Endothelial cell of umbilical vein (primary cell): ENCODE results near the gene CHST3. TPM values are rescaled to one million over a fixed set of nuclear protein-coding genes. Genes with fewer than 3 reads are reported as not detected.

Experiments
- BruUV-seq: library from RNA; stranded (reverse); fragments of 400-500 nt; replicated peaks from 2 replicates; lab custom pipeline; 2021; lab: Mats Ljungman, UMichigan
- CTCF ChIA-PET: fragments of 300-600, 350-600 bp; sonication (Branson Sonifier 250); formaldehyde crosslinking; loops from one replicate; lab custom pipeline; 2021; ENCODE audit warnings: antibody characterized with exemption, inconsistent platforms; lab: Charles Lee
- POLR2A ChIA-PET: fragments of 300-600, 350-600 bp; sonication (Branson Sonifier 250); formaldehyde crosslinking; loops from one replicate; lab custom pipeline; 2021; ENCODE audit warnings: antibody characterized with exemption, inconsistent platforms; lab: Charles Lee
- DNase-seq: peaks from one replicate; pipeline ENCODE4 v3.0.0-alpha.2; 2011; ENCODE audit warnings: low read depth, low spot score
- FAIRE-seq: peaks from 2 replicates; lab custom pipeline; 2011; peaks lifted over from hg19 to GRCh38; lab: Jason Lieb, UNC
- H2AFZ ChIP-seq: 2 replicates; pipeline ENCODE4 v1.6.0; 2012; ENCODE audit warnings: low read depth, low read length, control low read depth, inconsistent platforms
- H3K27ac ChIP-seq: 2 replicates; pipeline ENCODE4 v1.5.1; 2011; ENCODE audit warnings: low read depth, mild to moderate bottlenecking, control low read depth, low read length, moderate library complexity; ENCODE audit not compliant: insufficient read depth
- H3K27me3 ChIP-seq, 2 experiments: 2 replicates each; pipeline versions ENCODE4 v1.6.0 to v1.6.1; 2011; ENCODE audit warnings: low read length in 2 of 2, mixed read lengths in 1 of 2; ENCODE audit not compliant: control insufficient read depth in 2 of 2, insufficient read depth in 2 of 2
- H3K36me3 ChIP-seq, 2 experiments: 2 replicates in 1 of 2; 3 replicates in 1 of 2; pipeline ENCODE4 v1.5.1; 2011; ENCODE audit warnings: low read length in 2 of 2, mild to moderate bottlenecking in 1 of 2, moderate library complexity in 1 of 2; ENCODE audit not compliant: control insufficient read depth in 2 of 2, insufficient read depth in 2 of 2; ENCODE audit errors: extremely low read depth in 1 of 2
- H3K4me1 ChIP-seq: 3 replicates; pipeline ENCODE4 v1.5.1; 2011; ENCODE audit warnings: mild to moderate bottlenecking, low read length; ENCODE audit not compliant: control insufficient read depth, insufficient read depth; ENCODE audit errors: extremely low read depth
- H3K4me2 ChIP-seq: 2 replicates; pipeline ENCODE4 v1.6.1; 2011; ENCODE audit warnings: low read length, control low read depth, mixed read lengths; ENCODE audit not compliant: insufficient read depth
- H3K4me3 ChIP-seq, 3 experiments: fragments of 200-600 bp in 1 of 3; sonication (generic), shearing (Covaris generic) in 1 of 3; replicated peaks in 1 of 3; 2 replicates each; pipeline ENCODE4 v1.5.1; 2011 to 2016; ENCODE audit warnings: control low read depth in 3 of 3, low read length in 3 of 3, mild to moderate bottlenecking in 2 of 3, inconsistent platforms in 1 of 3, low read depth in 1 of 3, moderate library complexity in 1 of 3; ENCODE audit not compliant: insufficient read depth in 1 of 3
- H3K79me2 ChIP-seq: 2 replicates; pipeline ENCODE4 v1.6.0; 2012; ENCODE audit warnings: low read length, inconsistent platforms; ENCODE audit not compliant: control insufficient read depth, insufficient read depth
- H3K9ac ChIP-seq: replicated peaks from 2 replicates; pipeline ENCODE3; 2011; ENCODE audit warnings: low read length, control low read depth; ENCODE audit not compliant: insufficient read depth; ENCODE audit errors: extremely low read depth
- H3K9me1 ChIP-seq: replicated peaks from 3 replicates; pipeline ENCODE4 v1.6.0; 2011; ENCODE audit warnings: mild to moderate bottlenecking, low read length; ENCODE audit not compliant: control insufficient read depth, insufficient read depth; ENCODE audit errors: extremely low read depth
- H3K9me3 ChIP-seq: replicated peaks from 2 replicates; pipeline ENCODE4 v1.5.1; 2012; ENCODE audit warnings: low read length, inconsistent platforms; ENCODE audit not compliant: control insufficient read depth, insufficient read depth
- H4K20me1 ChIP-seq: replicated peaks from 2 replicates; pipeline ENCODE3; 2011; ENCODE audit warnings: mild to moderate bottlenecking, low read length; ENCODE audit not compliant: control insufficient read depth, insufficient read depth; ENCODE audit errors: extremely low read depth
- EZH2 ChIP-seq: IDR thresholded peaks from 2 replicates; pipeline ENCODE4 v1.6.1; 2012; ENCODE audit warnings: borderline replicate concordance, low read depth, mild to moderate bottlenecking, moderate library complexity, low read length, inconsistent platforms; ENCODE audit not compliant: severe bottlenecking
- FOS ChIP-seq: IDR thresholded peaks from 2 replicates; pipeline ENCODE4 v1.6.1; 2011; ENCODE audit warnings: mild to moderate bottlenecking, low read length, moderate library complexity, borderline replicate concordance; ENCODE audit not compliant: insufficient read depth
- GATA2 ChIP-seq: IDR thresholded peaks from 2 replicates; pipeline ENCODE4 v1.7.0; 2011; ENCODE audit warnings: low read depth, mild to moderate bottlenecking, moderate library complexity, mixed read lengths, low read length; ENCODE audit not compliant: insufficient read length, insufficient read depth
- JUN ChIP-seq: IDR thresholded peaks from 2 replicates; pipeline ENCODE4 v1.6.1; 2011; ENCODE audit warnings: borderline replicate concordance, low read depth; ENCODE audit not compliant: insufficient read length, insufficient read depth
- MAX ChIP-seq: IDR thresholded peaks from 2 replicates; pipeline ENCODE4 v1.6.1; 2011; ENCODE audit not compliant: insufficient read depth, insufficient read length
- MYC ChIP-seq: IDR thresholded peaks from one replicate; pipeline ENCODE4 v1.6.1; 2011; ENCODE audit warnings: mild to moderate bottlenecking, low read depth, low read length
- POLR2A ChIP-seq: IDR thresholded peaks from 2 replicates; pipeline ENCODE4 v1.6.1; 2012; ENCODE audit warnings: low read depth, mild to moderate bottlenecking, control low read depth, low read length
- POLR2AphosphoS5 ChIP-seq: IDR thresholded peaks from 2 replicates; pipeline ENCODE4 v1.6.1; 2012; ENCODE audit warnings: low read depth, mild to moderate bottlenecking, control low read depth, low read length, moderate library complexity; ENCODE audit not compliant: insufficient read depth
- dilution Hi-C: fragments of 300-500 bp; cut with MboI; formaldehyde crosslinking; loops from one replicate; pipeline ENCODE4 v1.15.0; 2019; ENCODE audit warnings: low sequenced_read_pairs; ENCODE audit not compliant: extremely low pct_ligation_motif_present
- intact Hi-C: fragments of 100-400 bp; cut with micrococcal nuclease; formaldehyde crosslinking; loops from one replicate; pipeline ENCODE4 v1.10.0; 2022
- polyA plus RNA-seq, 4 experiments: library from polyadenylated mRNA; depleted of rRNA in 3 of 4; stranded (reverse) in 3 of 4; unstranded in 1 of 4; fragments of >200 nt; gene quantifications; 2 replicates each; pipeline versions ENCODE4 v1.2.1 to v1.2.3, GENCODE V29; 2011 to 2012; ENCODE audit warnings: missing spikeins in 1 of 4
- total RNA-seq: library from RNA; stranded (reverse); gene quantifications from 2 replicates; pipeline ENCODE4 v1.2.3, GENCODE V29; 2021
- TF ChIP-seq, protein P1 (sequence below), 2 donors: IDR thresholded peaks; 1 replicate in 1 of 2; 2 replicates in 1 of 2; pipeline ENCODE4 v1.5.1; 2011; ENCODE audit warnings: low read length in 2 of 2, mild to moderate bottlenecking in 2 of 2, moderate library complexity in 2 of 2, control low read depth in 1 of 2, inconsistent platforms in 1 of 2, low read depth in 1 of 2; ENCODE audit not compliant: insufficient read depth in 1 of 2; ENCODE audit errors: extremely low read depth in 1 of 2

The CHST3 gene
- total and polyA plus RNA-seq, 2 donors (not counting 3 experiments of a cell fraction or from before 2014, with no cell fraction given) = 5.5 to 11.5 TPM

DNA sequence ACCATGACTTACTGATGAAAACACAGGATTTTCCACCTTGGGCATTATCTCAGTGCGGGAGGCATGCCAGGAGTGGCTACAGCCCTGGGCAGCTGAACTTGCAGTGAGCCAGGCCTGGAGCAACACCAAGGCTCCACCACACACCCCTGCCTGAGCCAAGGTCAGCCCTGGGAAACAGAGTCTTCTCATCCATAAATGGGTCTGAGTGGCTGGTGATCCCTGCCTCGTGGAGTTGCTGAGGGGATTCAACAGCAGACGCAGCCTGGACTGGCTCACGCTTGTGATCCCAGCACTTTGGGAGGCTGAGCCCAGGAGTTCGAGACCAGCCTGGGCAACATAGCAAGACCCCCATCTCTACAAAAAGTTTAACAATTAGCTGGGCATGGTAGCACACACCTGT, 91.9 kb downstream of the CHST3 start:
- Histone ChIP-seq H3K27ac (no peak overlapping the region), H3K9ac (no peak overlapping the region), H3K79me2 (no peaks in the 10 kb centered on the region), H3K36me3 (no peaks in the 10 kb centered on the region), H3K9me3 (no peaks in the 10 kb centered on the region), H2AFZ (no peak overlapping the region), H3K27me3 (no peaks in the 10 kb centered on the region), H3K4me2 (no peak overlapping the region), H3K4me1 (peaks cover 10% of the 10 kb centered on the region), H3K9me1 (no peaks in the 10 kb centered on the region), H4K20me1 (no peaks in the 10 kb centered on the region), H3K4me3 (no peak overlapping the region)
- intact Hi-C loops = no loop called here
- no TSS peak for BruUV-seq
- ChIA-PET POLR2A (no interaction called here), CTCF (interaction anchor here (0.9 kb wide), 1 partner anchor 160 kb away, joined by 3 read pairs; no protein-coding TSS in a partner anchor)
- dilution Hi-C loops = no loop called here
- TF ChIP-seq JUN (no peak), MAX (no peak), GATA2 (no peak), POLR2A (no peak), POLR2AphosphoS5 (no peak), FOS (no peak), MYC (no peak), EZH2 (no peak)
- TF ChIP-seq, protein P1, sequence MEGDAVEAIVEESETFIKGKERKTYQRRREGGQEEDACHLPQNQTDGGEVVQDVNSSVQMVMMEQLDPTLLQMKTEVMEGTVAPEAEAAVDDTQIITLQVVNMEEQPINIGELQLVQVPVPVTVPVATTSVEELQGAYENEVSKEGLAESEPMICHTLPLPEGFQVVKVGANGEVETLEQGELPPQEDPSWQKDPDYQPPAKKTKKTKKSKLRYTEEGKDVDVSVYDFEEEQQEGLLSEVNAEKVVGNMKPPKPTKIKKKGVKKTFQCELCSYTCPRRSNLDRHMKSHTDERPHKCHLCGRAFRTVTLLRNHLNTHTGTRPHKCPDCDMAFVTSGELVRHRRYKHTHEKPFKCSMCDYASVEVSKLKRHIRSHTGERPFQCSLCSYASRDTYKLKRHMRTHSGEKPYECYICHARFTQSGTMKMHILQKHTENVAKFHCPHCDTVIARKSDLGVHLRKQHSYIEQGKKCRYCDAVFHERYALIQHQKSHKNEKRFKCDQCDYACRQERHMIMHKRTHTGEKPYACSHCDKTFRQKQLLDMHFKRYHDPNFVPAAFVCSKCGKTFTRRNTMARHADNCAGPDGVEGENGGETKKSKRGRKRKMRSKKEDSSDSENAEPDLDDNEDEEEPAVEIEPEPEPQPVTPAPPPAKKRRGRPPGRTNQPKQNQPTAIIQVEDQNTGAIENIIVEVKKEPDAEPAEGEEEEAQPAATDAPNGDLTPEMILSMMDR (IDR thresholded peaks at IDR 0.05; ENCODE audit: extremely low read depth in 1 of 2, insufficient read depth in 1 of 2, low read depth in 1 of 2, low read length in 2 of 2) = no peak
- DNase-seq (no peak), FAIRE-seq (no peak)
